Hepatocyte (in vitro differentiated cells): ENCODE measurements around the gene CD4.

Experiments
- CTCF ChIP-seq: fragments of 200-600 bp; sonication (generic); IDR thresholded peaks from 2 replicates; pipeline ENCODE4 v1.5.1; 2016; ENCODE audit warnings: antibody characterized with exemption, mild to moderate bottlenecking; ENCODE audit not compliant: poor library complexity
- EZH2 ChIP-seq: fragments of 200-600 bp; sonication (generic); IDR thresholded peaks from 2 replicates; pipeline ENCODE4 v1.6.1; 2016; ENCODE audit warnings: antibody characterized with exemption, mild to moderate bottlenecking, borderline replicate concordance
- EZH2phosphoT487 ChIP-seq: fragments of 200-600 bp; sonication (generic); IDR thresholded peaks from one replicate; pipeline ENCODE4 v1.6.1; 2018; ENCODE audit warnings: antibody characterized with exemption, mild to moderate bottlenecking, low read depth, moderate library complexity; ENCODE audit not compliant: unreplicated experiment, severe bottlenecking

- TF ChIP-seq CTCF (no peak), EZH2 (no peak), EZH2phosphoT487 (no peak)
Observed at GRCh38 chr12:6832125-6832524, 42.8 kb downstream of the CD4 start.
